Measurements from ENCODE around the gene GASK1A. TPM values are rescaled to one million over a fixed set of nuclear protein-coding genes. Genes with fewer than 3 reads are reported as not detected.

GASK1A gene
- total and polyA plus RNA-seq, 2 of the 8 experiments (the other 6 are each of a cell fraction or from before 2014, with no cell fraction given), result 4.7 to 7.9 TPM

- peaks cover 0 to 3% of the 10 kb centered on the region in 2 experiments; a peak in 1 of 4 replicates for H3K9me3 ChIP-seq (ENCODE audit: insufficient read depth in 2 of 2, low read depth in 1 of 2, low read length in 1 of 2)
- CTCF ChIA-PET (ENCODE audit: partially characterized antibody), result interaction anchor here (1.8 kb wide), 1 partner anchor 23 kb away, joined by 4 read pairs; no protein-coding TSS in a partner anchor
- FAIRE-seq, result no peak
- TF ChIP-seq SP2 (IDR thresholded peaks at IDR 0.05; ENCODE audit: low read length), result no peak
- TF ChIP-seq TEAD4 (IDR thresholded peaks at IDR 0.05; ENCODE audit: low read depth, low read length), result no peak
- no peak for TF ChIP-seq KDM1A (IDR thresholded peaks at IDR 0.05; ENCODE audit: borderline replicate concordance, low read length)
- TF ChIP-seq MAX (IDR thresholded peaks at IDR 0.05), result no peak
- TF ChIP-seq SIX5 (IDR thresholded peaks at IDR 0.05; ENCODE audit: low read depth, low read length), result no peak
- TF ChIP-seq ATF3 (IDR thresholded peaks at IDR 0.05; ENCODE audit: insufficient read depth, low read depth, low read length), result no peak
- no peak for TF ChIP-seq POLR2AphosphoS5 (IDR thresholded peaks at IDR 0.05; ENCODE audit: low read depth, low read length)
- no peak for TF ChIP-seq RBBP5 (IDR thresholded peaks at IDR 0.05; ENCODE audit: borderline replicate concordance, low read depth, low read length)
- TF ChIP-seq RNF2 (IDR thresholded peaks at IDR 0.05; ENCODE audit: borderline replicate concordance, low read depth, low read length, missing control alignments, poor library complexity, severe bottlenecking), result no peak
- TF ChIP-seq JUND (IDR thresholded peaks at IDR 0.05; ENCODE audit: low read length), result no peak
- TF ChIP-seq EZH2 (IDR thresholded peaks at IDR 0.05; ENCODE audit: low read depth, low read length, severe bottlenecking), result no peak
- TF ChIP-seq SP1 (IDR thresholded peaks at IDR 0.05; ENCODE audit: low read depth, low read length), result no peak
Observed at GRCh38 chr3:43074901-43075689, 96.0 kb downstream of the GASK1A start.

More at GRCh38 chr3:43074901-43075689, 96.0 kb downstream of the GASK1A start:
- Histone ChIP-seq H2BK12ac (ENCODE audit: low read depth, low read length) (no peak overlapping the region), H3K18ac (ENCODE audit: extremely low read depth, low read length) (no peak overlapping the region), H3K4me3 (ENCODE audit: extremely low read depth in 1 of 4, insufficient read depth in 2 of 4, low read depth in 3 of 4, low read length in 4 of 4) (no peak overlapping the region), H2BK15ac (ENCODE audit: low read length) (no peak overlapping the region), H3K9ac (replicated peaks in 1 of 4; ENCODE audit: extremely low read depth in 1 of 4, low read depth in 3 of 4, low read length in 3 of 4) (no peak overlapping the region), H3K23me2 (ENCODE audit: low read depth, low read length) (no peaks in the 10 kb centered on the region), H4K5ac (ENCODE audit: insufficient read length, low read depth, low read length) (no peak overlapping the region), H4K8ac (ENCODE audit: extremely low read depth, insufficient read depth, low read length) (no peak overlapping the region), H3K27me3 (replicated peaks in 1 of 4; ENCODE audit: control insufficient read depth in 3 of 4, extremely low read depth in 1 of 4, insufficient read depth in 3 of 4, low read length in 3 of 4) (no peaks in the 10 kb centered on the region), H3K4ac (replicated peaks; ENCODE audit: insufficient read length, low read depth, low read length) (no peak overlapping the region), H4K91ac (replicated peaks; ENCODE audit: insufficient read length, low read length) (no peak overlapping the region), H3K36me3 (ENCODE audit: control insufficient read depth in 2 of 4, insufficient read depth in 4 of 4, low read length in 3 of 4) (peaks cover 0 to 5% (median 3%) of the 10 kb centered on the region in 4 experiments; a peak in 3 of 8 replicates), H3K4me2 (ENCODE audit: insufficient read depth in 1 of 2, low read depth in 2 of 2, low read length in 2 of 2) (no peak overlapping the region), H3K27ac (ENCODE audit: low read depth, low read length) (no peak overlapping the region), H3K79me2 (ENCODE audit: control insufficient read depth in 1 of 2, insufficient read depth in 2 of 2, low read length in 2 of 2) (no peaks in the 10 kb centered on the region), H4K20me1 (replicated peaks in 1 of 2; ENCODE audit: control insufficient read depth in 1 of 2, insufficient read depth in 2 of 2, low read length in 2 of 2) (no peaks in the 10 kb centered on the region), H3K79me1 (ENCODE audit: low read depth, low read length) (no peaks in the 10 kb centered on the region), H3K23ac (ENCODE audit: insufficient read length) (no peak overlapping the region), H2AFZ (ENCODE audit: low read length) (no peak overlapping the region), H2BK120ac (replicated peaks; ENCODE audit: low read depth, low read length) (no peak overlapping the region), H3K56ac (replicated peaks; ENCODE audit: insufficient read length, low read depth, low read length) (no peak overlapping the region), H3K4me1 (replicated peaks in 1 of 4; ENCODE audit: control insufficient read depth in 3 of 4, insufficient read depth in 4 of 4, low read length in 3 of 4) (no peaks in the 10 kb centered on the region), H3K14ac (ENCODE audit: insufficient read length) (no peak overlapping the region), H2BK5ac (ENCODE audit: low read depth, low read length) (no peak overlapping the region), H2BK20ac (ENCODE audit: low read length) (no peak overlapping the region), H2AK5ac (ENCODE audit: low read depth, low read length) (no peak overlapping the region)
- POLR2A ChIA-PET (ENCODE audit: partially characterized antibody), result no interaction called here
- 89% methylated on average over 5 of the region's 5 CpGs; no CpG with 5 or more reads in 1 of the 2 experiments for WGBS, 2 experiments (ENCODE audit: extremely low coverage in 1 of 2, insufficient coverage in 1 of 2, insufficient read length in 1 of 2, insufficient replicate concordance in 2 of 2, low coverage in 1 of 2, low lambda C conversion rate in 2 of 2, missing lambda C conversion rate in 1 of 2)
- DNase-seq (ENCODE audit: low read depth in 1 of 2, low spot score in 2 of 2), result no peak
